Left hindlimb (tissue), 1 donor: ENCODE data around the gene CLPTM1L.
"Not testable (repeated sequence)": the region's sequence is repeated elsewhere in the genome, so short reads cannot be mapped to it uniquely, and the experiment has no call there.

Source experiments
- DNase-seq: peaks from one replicate; pipeline ENCODE4 v3.0.0-alpha.2; 2018

Gene CLPTM1L

GRCh38 chr5:1359713-1360112 is 14.8 kb upstream of the CLPTM1L start:
- no peak for DNase-seq

DNA sequence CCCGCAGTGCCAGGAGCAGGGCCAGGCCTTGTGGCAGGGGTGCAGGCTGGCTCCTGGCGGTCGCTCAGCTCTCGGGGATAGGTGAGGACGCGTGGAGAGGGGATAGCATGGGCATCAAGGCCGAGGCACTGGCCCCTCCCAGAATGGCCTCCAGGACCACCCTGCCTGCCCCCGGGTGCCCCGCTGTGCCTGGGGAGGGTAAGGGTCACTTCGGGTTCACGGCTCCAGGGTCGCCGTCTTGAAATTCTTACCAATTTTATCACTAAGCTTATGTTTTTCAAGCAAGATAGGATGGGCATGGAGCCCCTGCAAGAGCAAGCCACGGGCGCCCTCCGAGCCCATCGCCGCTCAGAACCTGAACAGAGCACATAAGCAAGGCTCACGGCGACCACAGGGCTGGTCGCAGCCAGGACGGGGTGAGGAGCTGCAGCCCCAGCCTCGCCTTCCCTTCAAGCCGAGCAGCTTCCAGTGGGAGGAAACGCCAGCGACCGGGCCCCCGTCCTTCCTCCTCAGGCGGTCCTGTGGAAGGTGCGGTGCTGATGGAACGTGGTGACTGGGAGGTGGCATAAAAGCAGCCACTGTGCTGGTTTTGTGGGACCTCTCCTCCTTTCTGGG is 14.2 kb upstream of the CLPTM1L start:
- no peak for DNase-seq

DNA sequence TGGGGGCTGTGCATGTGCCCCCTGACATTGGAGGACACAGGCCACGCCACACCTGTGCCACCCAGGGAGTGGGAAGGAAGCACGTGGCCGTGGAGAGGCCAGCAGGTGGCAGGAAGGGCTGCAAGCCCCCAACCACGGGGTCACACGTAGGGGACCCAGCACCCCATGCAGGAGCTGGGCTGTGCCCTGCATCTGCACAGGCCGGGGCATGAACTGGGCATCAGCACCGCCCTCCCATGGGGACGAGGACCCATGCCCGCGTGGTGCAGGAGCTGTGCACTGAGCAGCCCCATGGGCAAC is 13.8 kb upstream of the CLPTM1L start:
- no peak for DNase-seq

- no peak for DNase-seq
These were observed 13.2 kb upstream of the CLPTM1L start for GRCh38 chr5:1357946-1358725.

DNA sequence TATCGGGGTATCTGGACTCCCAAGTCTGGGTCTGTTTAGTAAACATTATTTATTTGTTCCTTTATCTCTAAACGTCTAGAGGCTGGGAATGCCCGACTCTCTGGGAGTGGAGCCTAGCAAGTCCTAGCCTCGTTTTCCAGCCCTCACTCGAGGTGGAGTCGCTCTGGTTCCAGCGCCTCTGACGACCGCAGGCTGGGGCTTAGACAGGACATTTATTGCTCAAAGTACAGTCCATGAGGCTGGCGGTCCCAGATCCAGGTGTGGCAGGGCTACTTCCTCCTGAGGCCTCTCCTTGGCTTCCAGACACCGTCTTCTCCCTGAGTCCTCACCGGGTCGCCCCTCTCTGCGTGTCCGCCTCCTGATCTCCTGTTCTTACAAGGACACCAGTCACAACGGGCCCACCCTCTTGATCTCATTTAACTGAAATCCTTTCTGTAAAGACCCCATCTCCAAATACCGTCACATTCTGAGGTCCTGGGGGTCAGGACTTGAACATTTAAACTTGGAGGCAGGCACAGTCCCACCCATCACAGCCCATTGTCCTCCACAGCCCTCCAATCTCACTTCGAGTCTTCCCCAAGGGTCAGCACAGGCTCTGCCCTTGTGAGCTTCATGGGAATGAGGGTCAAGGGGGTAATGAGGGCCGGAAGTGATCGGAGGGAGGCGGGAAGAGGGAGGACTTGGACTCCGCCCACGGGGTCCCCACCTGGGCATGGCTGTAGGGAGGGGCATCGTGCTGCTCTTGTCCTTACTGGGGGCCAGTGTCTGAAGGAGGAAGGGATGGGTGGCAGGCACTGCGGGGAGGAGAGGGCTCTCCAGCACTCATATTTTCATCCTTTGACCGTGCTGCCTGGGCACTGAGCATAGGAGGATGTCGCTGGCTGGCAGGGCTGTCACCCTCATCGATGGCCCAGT is 12.2 kb upstream of the CLPTM1L start:
- DNase-seq = no peak

- no peak for DNase-seq
These were observed 9.7 kb upstream of the CLPTM1L start for GRCh38 chr5:1354576-1354975.

DNA sequence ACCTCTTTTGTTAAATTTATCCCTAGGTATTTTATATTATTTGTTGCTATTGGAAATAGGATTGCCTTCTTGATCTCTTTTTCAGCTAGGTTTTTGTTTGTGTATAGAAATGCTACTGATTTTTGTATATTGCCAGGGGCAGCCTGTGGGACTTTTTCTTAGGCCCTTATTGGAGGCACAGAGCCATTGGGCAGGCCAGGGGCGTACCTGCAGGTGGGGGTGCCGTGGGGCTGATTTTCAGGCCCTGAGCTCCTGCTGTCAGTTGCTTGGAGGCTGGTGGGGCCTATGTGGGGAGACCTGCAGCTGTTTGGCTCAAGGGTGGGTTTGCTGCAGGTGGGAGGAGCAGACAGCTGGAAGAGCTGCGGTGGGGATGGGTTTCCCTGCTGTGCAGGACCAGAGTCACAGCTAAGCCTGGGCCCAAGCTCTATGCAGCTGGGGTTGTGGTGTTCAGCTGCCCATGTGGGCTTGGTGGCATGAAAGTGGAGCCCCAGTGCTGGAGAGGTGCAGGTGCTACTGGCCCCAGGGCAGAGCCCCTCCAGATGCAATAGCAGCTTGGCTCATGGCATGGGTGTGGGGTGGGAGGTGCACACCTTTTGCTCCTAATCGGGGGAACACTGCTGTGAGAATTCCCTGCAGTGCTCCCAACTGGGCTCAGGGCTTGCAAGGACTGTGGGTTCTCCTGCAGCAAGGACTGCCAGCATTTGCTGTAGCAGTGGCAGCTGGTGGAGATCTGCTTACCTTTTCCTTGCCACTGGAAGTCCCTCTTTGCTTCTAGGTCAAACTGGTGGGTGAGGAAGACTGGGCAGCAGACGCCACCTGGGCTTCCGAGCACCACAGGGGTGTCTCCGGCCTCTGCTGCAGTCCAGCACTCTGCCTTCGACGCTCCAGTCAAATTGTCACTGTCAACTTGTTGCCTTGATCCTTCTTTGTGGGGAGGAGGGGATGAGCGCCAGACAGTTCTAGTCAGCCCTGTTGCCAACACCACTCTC is 7.6 kb upstream of the CLPTM1L start:
- no peak for DNase-seq

DNA sequence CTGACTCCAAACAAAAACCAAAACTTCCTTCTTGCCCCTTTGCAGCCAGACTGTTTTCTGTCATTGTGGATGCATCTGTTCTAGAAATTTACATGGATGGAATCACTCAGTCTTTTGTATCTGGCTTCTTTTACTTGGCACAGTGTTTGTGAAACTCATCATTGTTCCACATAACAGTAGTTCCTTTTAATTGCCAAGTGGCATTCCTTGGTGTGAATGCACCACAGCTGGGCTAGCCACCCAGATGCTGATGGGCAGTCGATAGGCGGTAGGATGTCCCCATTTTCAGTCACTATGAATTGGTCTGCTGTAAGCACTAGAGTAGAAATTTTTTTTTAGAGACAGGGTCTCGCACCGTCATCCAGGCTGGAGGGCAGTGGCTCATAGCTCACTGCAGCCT is 6.3 kb upstream of the CLPTM1L start:
- DNase-seq = no peak

- DNase-seq = no peak
These were observed 4.3 kb upstream of the CLPTM1L start for GRCh38 chr5:1349246-1349645.

DNA sequence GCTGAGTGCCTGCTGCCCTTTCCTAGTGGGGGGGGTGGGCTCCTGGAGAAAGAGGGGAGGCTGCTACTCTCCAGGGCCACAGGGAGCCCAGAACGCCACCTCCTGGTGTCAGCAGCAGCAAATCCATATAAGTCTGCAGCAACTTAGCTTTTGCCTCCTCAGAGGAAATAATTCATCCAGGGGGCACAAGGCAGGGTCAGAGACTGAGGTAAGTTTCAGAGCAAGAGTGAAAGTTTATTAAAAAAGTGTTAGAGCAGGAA is 4.0 kb upstream of the CLPTM1L start:
- DNase-seq = no peak

DNA sequence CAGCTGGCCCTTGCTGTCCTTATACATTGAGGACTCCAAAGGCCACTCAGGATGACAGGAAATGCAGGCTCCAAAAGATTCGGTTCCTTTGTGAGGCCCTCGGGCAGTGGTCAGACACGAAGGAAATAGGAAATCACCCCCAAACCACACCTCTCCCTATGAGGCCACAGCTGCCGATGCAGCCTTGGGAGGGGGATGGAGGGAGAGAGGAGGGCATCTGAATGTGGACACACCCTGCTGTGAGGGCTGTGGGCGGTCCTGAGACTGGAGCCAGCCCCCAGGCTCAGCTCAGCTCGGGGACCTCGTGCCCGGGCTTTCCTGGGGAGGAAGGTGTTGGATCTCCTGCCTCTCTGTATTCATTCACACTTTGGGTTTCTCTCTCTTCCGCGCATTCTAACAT is 2.7 kb upstream of the CLPTM1L start:
- DNase-seq = no peak

GRCh38 chr5:1346627-1347440 is 1.9 kb upstream of the CLPTM1L start:
- no peak for DNase-seq

DNA sequence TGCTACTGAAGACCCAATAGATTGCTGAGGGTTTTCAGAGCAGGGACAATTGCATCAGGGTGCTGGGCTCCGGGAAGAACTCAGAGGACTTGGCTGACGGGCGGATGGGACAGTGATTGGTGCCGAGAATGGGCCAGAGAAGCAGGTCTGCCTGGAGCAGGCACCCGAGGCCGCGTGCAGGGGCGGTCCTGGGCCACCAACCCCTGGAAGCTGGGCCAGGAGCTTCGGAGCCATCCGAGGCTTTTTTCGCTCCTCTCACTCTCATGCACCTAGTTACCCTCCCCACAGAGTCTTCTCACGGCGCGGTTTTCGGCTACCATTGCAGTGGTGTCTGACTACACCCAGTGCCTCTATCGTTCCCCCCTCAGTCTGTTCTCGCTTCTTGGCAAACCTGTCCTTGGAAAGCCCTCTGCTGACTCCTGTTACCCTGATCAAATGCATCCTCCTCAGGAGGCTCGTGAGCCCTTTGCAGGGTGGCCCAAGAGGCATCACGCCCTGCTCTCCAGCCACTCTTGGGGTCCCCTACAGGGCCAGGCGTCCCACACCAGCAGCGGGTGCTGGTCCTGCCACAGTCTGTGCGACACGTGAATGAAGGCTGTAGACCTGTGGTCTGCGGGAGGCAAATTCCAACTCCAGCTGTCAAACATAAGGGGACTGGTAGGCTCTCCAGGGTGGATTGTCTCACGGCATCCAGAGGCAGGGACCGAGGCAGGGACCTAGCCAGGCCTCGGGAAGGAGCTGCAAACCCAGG is 1.2 kb upstream of the CLPTM1L start:
- DNase-seq = no peak

- DNase-seq = no peak
These were observed 683 bp downstream of the CLPTM1L start for GRCh38 chr5:1343931-1344901.

DNA sequence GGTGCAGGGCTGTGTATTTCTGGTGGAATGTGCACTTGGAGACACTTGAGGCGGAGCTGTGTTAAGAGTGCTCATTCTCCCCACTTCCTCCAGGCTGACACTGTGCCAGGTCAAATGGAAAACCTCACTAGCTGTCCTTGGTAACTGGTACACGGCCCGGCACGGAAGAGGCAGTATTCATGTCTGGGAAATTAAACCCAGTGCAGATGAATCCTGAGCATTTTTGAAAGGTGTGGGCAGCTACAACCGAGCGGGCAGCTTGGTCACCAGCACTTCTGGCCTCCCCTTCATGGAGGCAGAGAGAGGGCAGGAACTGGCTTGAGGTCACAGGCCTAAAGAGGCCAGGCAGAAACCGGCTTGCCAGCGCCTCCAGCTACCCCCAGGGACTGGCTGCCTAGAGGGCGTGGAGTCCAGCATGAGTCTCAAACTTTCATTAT is 1.6 kb downstream of the CLPTM1L start:
- no peak for DNase-seq

DNA sequence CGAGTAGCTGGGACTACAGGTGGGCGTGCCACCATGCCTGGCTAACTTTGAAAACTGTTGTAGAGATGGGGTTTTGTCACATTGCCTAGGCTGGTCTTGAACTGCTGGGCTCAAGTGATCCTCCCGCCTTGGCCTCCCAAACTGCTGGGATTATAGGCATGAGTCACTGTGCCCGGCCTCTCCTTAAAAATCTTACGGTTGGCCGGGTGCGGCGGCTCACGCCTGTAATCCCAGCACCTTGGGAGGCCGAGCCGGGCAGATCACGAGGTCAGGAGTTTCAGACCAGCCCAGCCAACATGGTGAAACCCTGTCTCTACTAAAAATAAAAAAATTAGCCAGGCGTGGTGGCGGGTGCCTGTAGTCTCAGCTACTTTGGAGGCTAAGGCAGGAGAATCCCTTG is 2.2 kb downstream of the CLPTM1L start:
- not testable (repeated sequence) for DNase-seq

DNA sequence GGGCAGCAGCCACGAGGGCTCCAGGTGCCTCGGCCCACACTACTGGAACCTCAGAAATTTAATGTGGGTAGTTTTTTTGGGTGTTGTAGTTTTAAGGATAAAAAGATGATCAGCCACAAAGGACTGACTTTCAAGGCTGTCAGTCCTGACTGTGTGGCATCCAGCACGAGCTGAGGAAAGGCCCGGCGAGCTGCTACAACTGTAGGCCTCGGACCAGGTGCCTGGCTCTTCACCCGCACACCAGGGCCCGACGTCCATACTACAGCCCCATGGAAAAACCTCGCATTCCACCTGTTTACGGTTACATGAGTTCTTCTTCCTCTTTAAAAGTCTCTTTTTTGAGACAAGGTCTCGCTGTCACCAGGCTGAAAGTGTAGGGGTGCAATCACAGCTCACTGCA is 2.6 kb downstream of the CLPTM1L start:
- no peak for DNase-seq

GRCh38 chr5:1341863-1342262 is 3.0 kb downstream of the CLPTM1L start:
- DNase-seq = no peak

GRCh38 chr5:1339818-1340210 is 5.1 kb downstream of the CLPTM1L start:
- DNase-seq = not testable (repeated sequence)
